Measurements from ENCODE around the gene PCDHGB5.
A peak's percentile ranks its signal among the peaks of the same experiment; 100 is the strongest.
"Not testable (repeated sequence)": the region's sequence is repeated elsewhere in the genome, so short reads cannot be mapped to it uniquely, and the experiment has no call there.

PCDHGB5 gene

GRCh38 chr5:141382469-141383294 lies 15.1 kb upstream of the PCDHGB5 start, which contains the start of gene PCDHGA7:
TSS of gene PCDHGA7 (plus strand) at chr5:141382742. CDS start at chr5:141382900, 158 bp downstream.
- no peak for DNase-seq

GRCh38 chr5:141383345-141383744 lies 14.4 kb upstream of the PCDHGB5 start:
- DNase-seq: no peak

- no peak for DNase-seq
These were observed 13.1 kb upstream of the PCDHGB5 start for GRCh38 chr5:141384471-141385267.

DNA sequence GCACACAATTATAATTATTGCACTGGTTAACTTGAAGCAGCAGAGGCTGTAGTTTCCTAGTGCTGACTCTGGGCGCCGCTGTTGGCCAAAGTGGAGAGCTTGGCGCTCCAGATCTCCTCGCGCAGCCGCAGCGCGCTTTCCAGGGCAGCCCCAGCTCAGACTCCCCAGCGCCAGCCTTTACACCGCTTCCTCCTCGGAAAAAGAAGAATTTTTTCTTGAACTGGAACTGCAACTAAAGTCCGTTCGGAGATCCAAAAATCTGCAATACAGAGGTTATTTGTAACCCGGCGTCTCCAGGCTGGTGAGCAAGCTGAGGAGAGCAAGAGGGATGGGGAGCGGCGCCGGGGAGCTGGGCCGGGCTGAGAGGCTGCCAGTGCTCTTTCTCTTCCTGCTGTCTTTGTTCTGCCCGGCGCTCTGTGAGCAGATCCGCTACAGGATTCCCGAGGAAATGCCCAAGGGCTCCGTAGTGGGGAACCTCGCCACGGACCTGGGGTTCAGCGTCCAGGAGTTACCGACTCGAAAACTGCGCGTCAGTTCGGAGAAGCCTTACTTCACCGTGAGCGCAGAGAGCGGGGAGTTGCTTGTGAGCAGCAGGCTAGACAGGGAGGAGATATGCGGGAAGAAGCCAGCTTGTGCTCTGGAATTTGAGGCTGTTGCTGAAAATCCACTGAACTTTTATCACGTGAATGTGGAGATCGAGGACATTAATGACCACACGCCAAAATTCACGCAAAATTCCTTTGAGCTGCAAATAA lies 10.0 kb upstream of the PCDHGB5 start, which contains the start of gene PCDHGB4:
Gene PCDHGB4, plus strand, starts transcription at position 142 of the 755 bp plus-strand sequence. Its CDS starts 187 bp downstream, at position 329.
- peak; percentile 22 for DNase-seq

GRCh38 chr5:141388661-141389060 lies 9.1 kb upstream of the PCDHGB5 start:
- DNase-seq: no peak

DNA sequence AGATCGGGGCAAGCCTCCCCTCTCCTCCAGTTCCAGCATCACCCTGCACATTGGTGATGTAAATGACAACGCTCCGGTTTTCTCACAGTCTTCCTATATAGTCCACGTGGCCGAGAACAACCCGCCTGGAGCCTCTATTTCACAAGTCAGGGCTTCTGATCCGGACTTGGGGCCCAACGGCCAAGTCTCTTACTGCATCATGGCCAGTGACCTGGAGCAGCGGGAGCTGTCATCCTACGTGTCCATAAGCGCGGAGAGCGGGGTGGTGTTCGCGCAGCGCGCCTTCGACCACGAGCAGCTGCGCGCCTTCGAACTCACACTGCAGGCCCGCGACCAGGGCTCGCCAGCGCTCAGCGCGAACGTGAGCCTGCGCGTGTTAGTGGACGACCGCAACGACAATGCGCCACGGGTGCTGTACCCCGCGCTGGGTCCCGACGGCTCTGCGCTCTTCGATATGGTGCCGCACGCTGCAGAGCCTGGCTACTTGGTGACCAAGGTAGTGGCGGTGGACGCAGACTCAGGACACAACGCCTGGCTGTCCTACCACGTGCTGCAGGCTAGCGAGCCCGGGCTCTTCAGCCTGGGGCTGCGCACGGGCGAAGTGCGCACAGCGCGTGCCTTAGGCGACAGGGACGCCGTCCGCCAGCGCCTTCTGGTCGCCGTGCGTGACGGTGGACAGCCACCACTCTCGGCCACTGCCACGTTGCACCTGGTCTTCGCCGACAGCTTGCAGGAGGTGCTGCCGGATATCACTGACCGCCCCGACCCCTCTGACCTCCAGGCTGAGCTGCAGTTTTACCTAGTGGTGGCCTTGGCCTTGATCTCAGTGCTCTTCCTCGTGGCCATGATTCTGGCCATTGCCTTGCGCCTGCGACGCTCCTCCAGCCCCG lies 8.3 kb upstream of the PCDHGB5 start:
- DNase-seq: no peak

DNA sequence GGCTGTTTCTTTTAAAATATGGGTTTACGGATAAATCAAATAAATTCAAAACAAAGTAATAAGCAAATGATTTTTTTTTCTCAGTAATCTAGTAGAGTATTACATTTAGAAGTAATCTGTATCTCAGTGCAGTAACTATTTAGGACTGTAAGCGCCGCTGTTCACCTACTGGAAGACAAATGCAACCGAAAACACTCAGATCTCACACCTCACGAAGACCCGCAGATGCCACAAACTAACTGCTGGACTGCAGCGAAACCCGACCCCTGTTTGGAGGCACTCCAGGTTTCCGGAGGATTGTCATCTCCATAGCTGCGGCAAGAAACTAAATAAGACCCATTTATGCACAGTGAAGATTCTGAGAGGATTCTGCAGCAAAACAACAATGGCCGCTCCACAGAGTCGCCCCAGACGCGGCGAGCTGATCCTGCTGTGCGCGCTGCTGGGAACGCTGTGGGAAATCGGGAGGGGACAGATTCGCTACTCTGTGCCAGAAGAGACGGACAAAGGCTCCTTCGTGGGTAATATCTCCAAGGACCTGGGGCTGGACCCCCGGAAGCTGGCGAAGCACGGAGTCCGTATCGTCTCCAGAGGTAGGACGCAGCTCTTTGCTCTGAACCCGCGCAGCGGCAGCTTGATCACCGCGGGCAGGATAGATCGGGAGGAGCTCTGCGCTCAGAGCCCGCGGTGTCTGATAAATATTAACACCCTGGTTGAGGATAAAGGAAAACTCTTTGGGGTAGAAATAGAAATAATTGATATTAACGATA lies 5.1 kb upstream of the PCDHGB5 start, which contains the start of gene PCDHGA8:
Gene PCDHGA8, plus strand, starts transcription at position 205 of the 770 bp plus-strand sequence. Its CDS starts 181 bp downstream, at position 386.
- no peak for DNase-seq

DNA sequence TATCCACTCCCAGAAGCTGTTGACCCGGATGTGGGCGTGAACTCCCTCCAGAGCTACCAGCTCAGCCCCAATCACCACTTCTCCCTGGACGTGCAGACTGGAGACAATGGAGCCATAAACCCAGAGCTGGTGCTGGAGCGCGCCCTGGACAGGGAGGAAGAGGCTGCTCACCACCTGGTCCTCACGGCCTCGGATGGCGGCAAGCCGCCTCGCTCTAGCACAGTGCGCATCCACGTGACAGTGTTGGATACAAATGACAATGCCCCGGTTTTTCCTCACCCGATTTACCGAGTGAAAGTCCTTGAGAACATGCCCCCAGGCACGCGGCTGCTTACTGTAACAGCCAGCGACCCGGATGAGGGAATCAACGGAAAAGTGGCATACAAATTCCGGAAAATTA lies 4.5 kb upstream of the PCDHGB5 start:
- no peak for DNase-seq

DNA sequence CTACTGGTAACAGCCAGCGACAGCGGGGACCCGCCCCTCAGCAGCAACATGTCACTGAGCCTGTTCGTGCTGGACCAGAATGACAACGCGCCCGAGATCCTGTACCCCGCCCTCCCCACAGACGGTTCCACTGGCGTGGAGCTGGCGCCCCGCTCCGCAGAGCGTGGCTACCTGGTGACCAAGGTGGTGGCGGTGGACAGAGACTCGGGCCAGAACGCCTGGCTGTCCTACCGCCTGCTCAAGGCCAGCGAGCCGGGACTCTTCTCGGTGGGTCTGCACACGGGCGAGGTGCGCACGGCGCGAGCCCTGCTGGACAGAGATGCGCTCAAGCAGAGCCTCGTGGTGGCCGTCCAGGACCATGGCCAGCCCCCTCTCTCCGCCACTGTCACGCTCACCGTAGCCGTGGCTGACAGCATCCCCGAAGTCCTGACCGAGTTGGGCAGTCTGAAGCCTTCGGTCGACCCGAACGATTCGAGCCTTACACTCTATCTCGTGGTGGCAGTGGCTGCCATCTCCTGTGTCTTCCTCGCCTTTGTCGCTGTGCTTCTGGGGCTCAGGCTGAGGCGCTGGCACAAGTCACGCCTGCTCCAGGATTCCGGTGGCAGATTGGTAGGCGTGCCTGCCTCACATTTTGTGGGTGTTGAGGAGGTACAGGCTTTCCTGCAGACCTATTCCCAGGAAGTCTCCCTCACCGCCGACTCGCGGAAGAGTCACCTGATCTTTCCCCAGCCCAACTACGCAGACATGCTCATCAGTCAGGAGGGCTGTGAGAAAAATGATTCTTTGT lies 3.2 kb upstream of the PCDHGB5 start:
- not testable (repeated sequence) for DNase-seq

DNA sequence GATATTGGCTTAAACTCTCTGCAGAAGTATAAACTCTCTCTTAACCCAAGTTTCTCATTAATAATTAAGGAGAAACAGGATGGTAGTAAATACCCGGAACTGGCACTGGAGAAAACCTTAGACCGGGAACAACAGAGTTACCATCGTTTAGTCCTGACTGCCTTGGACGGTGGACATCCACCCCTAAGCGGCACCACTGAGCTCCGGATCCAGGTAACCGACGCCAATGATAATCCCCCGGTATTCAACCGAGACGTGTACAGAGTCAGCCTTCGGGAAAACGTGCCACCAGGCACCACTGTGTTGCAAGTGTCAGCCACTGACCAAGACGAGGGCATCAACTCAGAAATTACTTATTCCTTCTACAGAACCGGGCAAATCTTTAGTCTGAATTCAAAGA lies 861 bp downstream of the PCDHGB5 start:
- DNase-seq: no peak

GRCh38 chr5:141399555-141400258 lies 2.0 kb downstream of the PCDHGB5 start:
- no peak for DNase-seq

DNA sequence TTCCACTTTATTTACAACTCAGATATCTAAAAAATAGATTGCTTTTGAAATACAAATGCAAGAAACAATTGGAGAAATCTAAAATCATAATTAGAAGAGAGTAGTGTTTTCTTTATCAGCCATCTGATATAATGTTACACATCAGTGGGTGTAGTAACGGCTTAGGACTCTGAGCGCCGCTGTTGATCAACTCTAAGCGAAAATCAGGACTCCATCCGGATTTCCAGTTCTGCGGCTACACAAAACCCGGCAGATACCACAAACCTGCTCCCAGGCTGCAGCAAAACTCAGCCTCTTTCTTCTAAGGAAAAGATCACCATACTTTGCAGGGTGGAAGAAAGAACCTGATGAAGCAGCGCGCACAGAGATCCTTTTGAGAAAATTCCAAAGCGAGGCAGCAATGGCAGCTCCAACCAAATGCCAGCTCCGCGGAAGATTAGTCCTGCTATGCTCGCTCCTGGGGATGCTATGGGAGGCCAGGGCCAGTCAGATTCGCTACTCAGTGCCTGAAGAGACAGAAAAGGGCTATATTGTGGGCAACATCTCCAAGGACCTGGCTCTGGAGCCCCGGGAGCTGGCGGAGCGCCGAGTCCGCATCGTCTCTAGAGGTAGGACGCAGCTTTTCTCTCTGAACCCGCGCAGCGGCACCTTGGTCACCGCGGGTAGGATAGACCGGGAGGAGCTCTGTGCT lies 5.0 kb downstream of the PCDHGB5 start, which contains the start of gene PCDHGA9:
Gene PCDHGA9, plus strand, starts transcription at position 226 of the 691 bp plus-strand sequence. Its CDS starts 175 bp downstream, at position 401.
- DNase-seq: peak; percentile 59

DNA sequence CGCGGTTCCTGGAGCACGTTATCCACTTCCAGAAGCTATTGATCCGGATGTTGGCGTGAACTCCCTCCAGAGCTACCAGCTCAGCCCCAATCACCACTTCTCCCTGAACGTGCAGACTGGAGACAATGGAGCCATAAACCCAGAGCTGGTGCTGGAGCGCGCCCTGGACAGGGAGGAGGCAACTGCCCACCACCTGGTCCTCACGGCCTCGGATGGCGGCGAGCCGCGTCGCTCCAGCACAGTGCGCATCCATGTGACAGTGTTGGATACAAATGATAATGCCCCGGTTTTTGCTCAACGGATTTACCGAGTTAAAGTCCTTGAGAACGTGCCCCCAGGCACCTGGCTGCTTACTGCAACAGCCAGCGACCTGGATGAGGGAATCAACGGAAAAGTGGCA lies 5.6 kb downstream of the PCDHGB5 start:
- DNase-seq: no peak

DNA sequence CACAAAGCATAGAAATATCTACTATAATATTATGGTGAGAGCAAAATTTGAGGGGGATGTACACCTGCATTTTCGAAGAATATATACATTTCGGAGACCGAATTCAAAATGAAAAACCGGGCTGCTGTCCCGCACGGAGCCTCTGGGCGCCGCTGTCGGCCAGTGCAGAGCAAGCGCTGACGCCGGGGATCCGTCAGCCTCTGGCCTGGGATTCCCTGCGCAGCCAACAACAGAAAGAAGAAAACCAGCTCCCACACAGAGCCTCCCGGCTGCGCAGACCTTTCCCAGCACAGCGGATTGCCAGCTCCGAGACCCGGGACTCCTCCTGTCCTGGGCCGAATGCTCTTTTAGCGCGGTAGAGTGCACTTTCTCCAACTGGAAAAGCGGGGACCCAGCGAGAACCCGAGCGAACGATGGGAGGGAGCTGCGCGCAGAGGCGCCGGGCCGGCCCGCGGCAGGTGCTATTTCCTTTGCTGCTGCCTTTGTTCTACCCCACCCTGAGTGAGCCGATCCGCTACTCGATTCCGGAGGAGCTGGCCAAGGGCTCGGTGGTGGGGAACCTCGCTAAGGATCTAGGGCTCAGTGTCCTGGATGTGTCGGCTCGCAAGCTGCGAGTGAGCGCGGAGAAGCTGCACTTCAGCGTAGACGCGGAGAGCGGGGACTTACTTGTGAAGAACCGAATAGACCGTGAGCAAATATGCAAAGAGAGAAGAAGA lies 10.2 kb downstream of the PCDHGB5 start, which contains the start of gene PCDHGB6:
Gene PCDHGB6, plus strand, starts transcription at position 232 of the 716 bp plus-strand sequence. Its CDS starts 182 bp downstream, at position 414.
- DNase-seq: peak; percentile 56

DNA sequence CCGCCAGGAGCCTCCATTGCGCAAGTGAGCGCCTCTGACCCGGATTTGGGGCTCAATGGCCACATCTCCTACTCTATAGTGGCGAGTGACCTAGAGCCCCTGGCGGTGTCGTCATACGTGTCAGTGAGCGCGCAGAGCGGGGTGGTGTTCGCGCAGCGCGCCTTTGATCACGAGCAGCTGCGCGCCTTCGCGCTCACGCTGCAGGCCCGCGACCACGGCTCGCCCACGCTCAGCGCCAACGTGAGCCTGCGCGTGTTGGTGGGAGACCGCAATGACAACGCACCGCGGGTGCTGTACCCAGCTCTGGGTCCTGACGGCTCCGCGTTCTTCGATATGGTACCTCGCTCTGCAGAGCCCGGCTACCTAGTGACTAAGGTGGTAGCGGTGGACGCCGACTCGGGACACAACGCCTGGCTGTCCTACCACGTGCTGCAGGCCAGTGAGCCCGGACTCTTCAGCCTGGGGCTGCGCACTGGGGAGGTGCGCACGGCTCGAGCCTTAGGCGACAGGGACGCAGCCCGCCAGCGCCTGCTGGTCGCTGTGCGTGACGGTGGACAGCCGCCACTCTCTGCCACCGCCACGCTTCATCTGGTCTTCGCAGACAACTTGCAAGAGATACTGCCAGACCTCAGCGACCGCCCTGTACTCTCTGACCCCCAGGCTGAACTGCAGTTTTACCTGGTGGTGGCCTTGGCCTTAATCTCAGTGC lies 12.0 kb downstream of the PCDHGB5 start:
- no peak for DNase-seq

GRCh38 chr5:141411575-141411974 lies 13.8 kb downstream of the PCDHGB5 start:
- DNase-seq: no peak

All from eye (tissue), 1 donor.